Measurements from ENCODE around the gene ERG. TPM values are rescaled to one million over a fixed set of nuclear protein-coding genes. Genes with fewer than 3 reads are reported as not detected.

The ERG gene
- total and polyA plus RNA-seq, 12 donors = 4.0 to 16.3 (median 11.2) TPM

DNA sequence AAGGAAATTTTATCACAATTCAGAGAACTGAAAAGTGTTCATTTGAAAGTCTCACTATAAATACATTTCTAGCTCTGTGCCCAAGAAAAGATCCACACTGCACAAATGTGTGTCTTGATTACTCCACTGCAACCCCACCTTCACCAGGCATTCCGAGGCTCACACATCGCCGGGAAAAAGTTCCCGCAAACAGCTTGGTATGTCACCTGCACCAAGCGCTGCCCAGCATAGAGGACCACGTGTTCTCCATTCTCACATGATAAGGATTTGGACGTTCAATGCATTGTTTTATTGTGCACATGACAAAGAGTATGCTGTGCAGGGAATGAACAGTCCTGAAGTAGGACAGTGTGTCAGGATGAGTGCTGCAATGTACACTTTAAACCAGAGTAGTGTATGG lies 70.1 kb downstream of the ERG start:
- no peak overlapping the region for H3K27ac ChIP-seq

DNA sequence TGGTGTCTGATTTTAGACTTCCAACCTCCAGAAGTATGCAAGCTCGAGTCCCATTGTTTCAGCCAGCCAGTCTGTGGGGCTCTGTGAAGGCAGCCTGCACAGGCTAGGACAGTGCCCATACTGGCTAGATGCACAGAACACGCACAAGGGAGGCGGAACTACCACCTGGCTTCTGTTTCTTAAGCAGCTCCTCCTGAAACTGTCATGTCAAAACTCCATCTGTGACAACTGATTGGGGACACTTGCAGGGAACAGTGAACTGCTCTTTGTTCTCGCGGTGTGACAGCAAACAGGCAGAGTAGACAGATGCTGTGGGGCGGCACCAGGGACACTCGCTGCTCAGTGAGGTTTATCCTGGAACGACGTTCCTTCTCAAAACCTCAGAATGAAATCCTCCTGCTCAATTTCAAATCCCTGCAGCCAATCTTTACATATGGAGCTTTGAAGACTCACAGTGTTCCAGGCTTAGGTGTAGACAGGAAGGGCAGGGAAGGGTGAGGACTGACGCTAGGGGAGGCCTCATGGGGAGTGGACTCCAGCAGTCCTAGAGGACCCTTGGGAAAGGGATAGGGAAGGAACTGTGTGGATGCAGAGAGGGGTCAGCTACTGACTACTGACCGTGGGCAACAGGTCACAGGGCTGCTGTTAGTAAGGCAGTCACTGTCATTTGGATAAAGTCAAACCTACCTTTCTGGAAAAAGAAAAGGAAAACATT lies 73.8 kb downstream of the ERG start:
- WGBS, 4 donors = 73 to 80% (median 76%) methylated on average over 8 to 11 of the region's 11 CpGs
- Histone ChIP-seq H3K27me3 (no peaks in the 10 kb centered on the region), H3K4me3 (no peak overlapping the region), H3K36me3 (replicated peaks in 1 of 2) (no peaks in the 10 kb centered on the region), H3K4me1 (replicated peaks in 1 of 2) (no peaks in the 10 kb centered on the region), H3K9me3 (replicated peaks in 1 of 3) (no peaks in the 10 kb centered on the region), H3K27ac (no peak overlapping the region)
- intact Hi-C loops (cut with DNase I) = no loop called here
- no peak for TF ChIP-seq POLR2A (IDR thresholded peaks at IDR 0.05)
- TF ChIP-seq CTCF (IDR thresholded peaks at IDR 0.05) = no peak
- no peak for DNase-seq

More for the DNA sequence above, 70.1 kb downstream of the ERG start:
- DNase-seq = no peak
- Histone ChIP-seq H3K27me3 (no peaks in the 10 kb centered on the region), H3K36me3 (replicated peaks in 1 of 2) (no peaks in the 10 kb centered on the region), H3K4me1 (replicated peaks in 1 of 2) (no peaks in the 10 kb centered on the region), H3K9me3 (replicated peaks in 1 of 3) (no peaks in the 10 kb centered on the region), H3K4me3 (no peak overlapping the region)
- 67 to 81% (median 77%) methylated on average over 7 of the region's 7 CpGs for WGBS, 4 donors
- intact Hi-C loops (cut with DNase I) = no loop called here
- TF ChIP-seq CTCF (IDR thresholded peaks at IDR 0.05) (no peak), POLR2A (IDR thresholded peaks at IDR 0.05) (no peak)

GRCh38 chr21:38422082-38422481 lies 76.2 kb downstream of the ERG start:
- DNase-seq = no peak
- H3K4me3 ChIP-seq = no peak overlapping the region
- TF ChIP-seq CTCF (IDR thresholded peaks at IDR 0.05) (no peak), POLR2A (IDR thresholded peaks at IDR 0.05) (no peak)
- no peaks in the 10 kb centered on the region for H3K4me1 ChIP-seq (replicated peaks in 1 of 2)
- intact Hi-C loops (cut with DNase I) = no loop called here
- H3K27me3 ChIP-seq = no peaks in the 10 kb centered on the region
- no peaks in the 10 kb centered on the region for H3K36me3 ChIP-seq (replicated peaks in 1 of 2)
- H3K27ac ChIP-seq = no peak overlapping the region
- 72 to 78% (median 75%) methylated on average over 5 of the region's 5 CpGs for WGBS, 4 donors
- no peaks in the 10 kb centered on the region for H3K9me3 ChIP-seq (replicated peaks in 1 of 3)

DNA sequence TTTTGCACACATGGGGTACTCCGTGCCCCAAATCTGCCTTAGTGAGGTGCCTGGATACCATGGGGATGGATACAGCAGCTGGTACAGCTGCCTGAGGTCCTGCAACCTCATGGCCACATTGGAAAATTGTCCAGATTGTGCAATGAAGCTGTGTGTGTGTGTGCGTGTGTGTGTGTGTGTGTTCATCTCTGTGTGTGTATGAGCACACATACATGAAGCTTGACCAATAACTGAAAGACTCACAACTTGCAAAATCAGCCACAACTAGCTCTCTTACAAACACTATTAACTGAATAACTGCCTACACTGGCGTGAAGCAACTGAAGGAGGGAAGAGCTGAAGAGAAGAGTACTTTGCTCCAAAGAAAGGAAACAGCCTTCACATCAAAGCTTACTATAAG lies 78.1 kb downstream of the ERG start:
- 68 to 75% (median 74%) methylated on average over 3 of the region's 3 CpGs for WGBS, 4 donors
- Histone ChIP-seq H3K36me3 (replicated peaks in 1 of 2) (no peaks in the 10 kb centered on the region), H3K4me3 (no peak overlapping the region), H3K27ac (no peak overlapping the region), H3K27me3 (no peaks in the 10 kb centered on the region), H3K4me1 (replicated peaks in 1 of 2) (no peaks in the 10 kb centered on the region), H3K9me3 (replicated peaks in 1 of 3) (no peaks in the 10 kb centered on the region)
- no peak for TF ChIP-seq CTCF (IDR thresholded peaks at IDR 0.05)
- TF ChIP-seq POLR2A (IDR thresholded peaks at IDR 0.05) = no peak
- intact Hi-C loops (cut with DNase I) = no loop called here
- no peak for DNase-seq

All from adrenal gland (tissue), 12 donors.